GM19438 (cell line): ENCODE data around the gene SH3BP2.

ENCODE experiments used
- ATAC-seq: cut with Tn5 transposase; IDR thresholded peaks from one replicate; pipeline ENCODE4 v1.9.1; 2021; ENCODE audit warnings: low read depth; ENCODE audit not compliant: unreplicated experiment

Gene SH3BP2

GRCh38 chr4:2792711-2793585 is at the start of gene SH3BP2:
Gene SH3BP2, plus strand, starts transcription at chr4:2793085. Its CDS starts 27,533 bp downstream, at chr4:2820618.
- no peak for ATAC-seq

- no peak for ATAC-seq
These were observed 49.1 kb upstream of the SH3BP2 start for GRCh38 chr4:2743518-2744445.

GRCh38 chr4:2744576-2745270 is 48.2 kb upstream of the SH3BP2 start:
- ATAC-seq = no peak

GRCh38 chr4:2745516-2745915 is 47.4 kb upstream of the SH3BP2 start:
- no peak for ATAC-seq

- ATAC-seq = peak; percentile 94
These were observed 46.7 kb upstream of the SH3BP2 start for GRCh38 chr4:2745981-2746806.

- no peak for ATAC-seq
These were observed 45.8 kb upstream of the SH3BP2 start for GRCh38 chr4:2746891-2747695.

GRCh38 chr4:2750719-2751605 is 41.9 kb upstream of the SH3BP2 start:
- no peak for ATAC-seq

- no peak for ATAC-seq
These were observed 39.4 kb upstream of the SH3BP2 start for GRCh38 chr4:2753436-2753835.

- no peak for ATAC-seq
These were observed 37.8 kb upstream of the SH3BP2 start for GRCh38 chr4:2754848-2755819.

GRCh38 chr4:2755821-2756690 is 36.8 kb upstream of the SH3BP2 start, which contains the start of gene TNIP2:
Gene TNIP2, minus strand, starts transcription at chr4:2756336. Its CDS starts 47 bp downstream, at chr4:2756289.
- ATAC-seq = peak; percentile 57

GRCh38 chr4:2756691-2757350 is 36.1 kb upstream of the SH3BP2 start:
- ATAC-seq = no peak

GRCh38 chr4:2757426-2757825 is 35.5 kb upstream of the SH3BP2 start:
- ATAC-seq = no peak

- ATAC-seq = no peak
These were observed 31.6 kb upstream of the SH3BP2 start for GRCh38 chr4:2761035-2761923.

- no peak for ATAC-seq
These were observed 30.8 kb upstream of the SH3BP2 start for GRCh38 chr4:2762048-2762447.
